GM12878 (cell line): ENCODE measurements around the gene PORCN. TPM values are rescaled to one million over a fixed set of nuclear protein-coding genes. Genes with fewer than 3 reads are reported as not detected.

Source experiments
- ATAC-seq: fragments of 200-7000 bp; cut with Tn5 transposase; 3 replicates; pipeline ENCODE4 v1.9.1; 2020; ENCODE audit warnings: mild to moderate bottlenecking, moderate library complexity
- BruUV-seq: library from RNA; stranded (reverse); fragments of 400-500 nt; replicated peaks from 2 replicates; lab custom pipeline; 2021; lab: Mats Ljungman, UMichigan
- CTCF ChIA-PET: fragments of 300-600 bp; sonication (Branson Sonifier 250); formaldehyde crosslinking; extraction: SDS; loops from one replicate; lab custom pipeline; 2021; ENCODE audit warnings: inconsistent platforms; lab: Yijun Ruan, JAX
- POLR2A ChIA-PET: fragments of 350-600 bp; formaldehyde crosslinking; extraction: SDS; loops from one replicate; lab custom pipeline; 2021; ENCODE audit warnings: inconsistent platforms; lab: Charles Lee
- RAD21 ChIA-PET: fragments of 300-600 bp; sonication (Branson Sonifier 250); formaldehyde crosslinking; loops from one replicate; lab custom pipeline; 2023; ENCODE audit warnings: antibody characterized with exemption; ENCODE audit not compliant: unreplicated experiment; lab: Charles Lee
- SMC1A ChIA-PET: fragments of 300-600 bp; sonication (Branson Sonifier 250); formaldehyde crosslinking; loops from one replicate; lab custom pipeline; 2023; ENCODE audit not compliant: unreplicated experiment, uncharacterized antibody; lab: Charles Lee
- DNase-seq: peaks from one replicate; pipeline ENCODE4 v3.0.0-alpha.2; 2011; ENCODE audit warnings: low read depth, low spot score
- FAIRE-seq: peaks from 3 replicates; lab custom pipeline; 2011; peaks lifted over from hg19 to GRCh38; lab: Jason Lieb, UNC
- H2AFZ ChIP-seq: 2 replicates; pipeline ENCODE4 v1.6.0; 2011; ENCODE audit warnings: low read depth, low read length, control low read depth; ENCODE audit not compliant: control insufficient read depth
- H3K27ac ChIP-seq: 2 replicates; pipeline ENCODE4 v1.5.1; 2011; ENCODE audit warnings: control low read depth; ENCODE audit not compliant: control insufficient read depth, insufficient read depth
- H3K27me3 ChIP-seq, 2 experiments: replicated peaks in 1 of 2; 2 replicates each; pipeline versions ENCODE4 v1.6.0 to v1.6.1; 2011; ENCODE audit warnings: low read length in 1 of 2; ENCODE audit not compliant: control insufficient read depth in 2 of 2, insufficient read depth in 2 of 2
- H3K36me3 ChIP-seq, 2 experiments: 2 replicates each; pipeline ENCODE4 v1.5.1; 2011; ENCODE audit warnings: low read length in 1 of 2; ENCODE audit not compliant: control insufficient read depth in 2 of 2, insufficient read depth in 2 of 2
- H3K4me1 ChIP-seq: 2 replicates; pipeline ENCODE4 v1.6.1; 2011; ENCODE audit warnings: mild to moderate bottlenecking, low read length, moderate library complexity, mixed read lengths; ENCODE audit not compliant: control insufficient read depth, insufficient read depth
- H3K4me2 ChIP-seq: 2 replicates; pipeline ENCODE4 v1.6.0; 2011; ENCODE audit warnings: control low read depth; ENCODE audit not compliant: control insufficient read depth, insufficient read depth
- H3K4me3 ChIP-seq: fragments of 200-600 bp; sonication (generic); 2 replicates; pipeline ENCODE4 v1.5.1; 2016
- H3K79me2 ChIP-seq: 2 replicates; pipeline ENCODE4 v1.6.0; 2011; ENCODE audit warnings: low read length; ENCODE audit not compliant: control insufficient read depth, insufficient read depth
- H3K9ac ChIP-seq: 2 replicates; pipeline ENCODE4 v1.8.0; 2011; ENCODE audit warnings: low read length, control low read depth, mixed read lengths; ENCODE audit not compliant: control insufficient read depth, insufficient read depth
- H3K9me3 ChIP-seq: replicated peaks from 3 replicates; pipeline ENCODE4 v1.5.1; 2011; ENCODE audit warnings: mild to moderate bottlenecking, low read length; ENCODE audit not compliant: control insufficient read depth, insufficient read depth
- H4K20me1 ChIP-seq: 2 replicates; pipeline ENCODE4 v1.6.0; 2011; ENCODE audit not compliant: control insufficient read depth, insufficient read depth
- CBX5 ChIP-seq: sonication (generic); IDR thresholded peaks from 2 replicates; pipeline ENCODE4 v1.6.1; 2016; ENCODE audit warnings: low read depth, moderate library complexity, mild to moderate bottlenecking, inconsistent platforms
- EP300 ChIP-seq, 2 experiments: fragments of 150-350 bp in 1 of 2; IDR thresholded peaks; 2 replicates each; pipeline ENCODE4 v1.6.1; 2011 to 2012; ENCODE audit warnings: low read depth in 2 of 2, low read length in 2 of 2, borderline replicate concordance in 1 of 2, improper control_type of control experiment in 1 of 2, inconsistent platforms in 1 of 2; ENCODE audit not compliant: control insufficient read depth in 1 of 2
- KDM1A ChIP-seq: fragments of 200-600 bp; sonication (generic); IDR thresholded peaks from 2 replicates; pipeline ENCODE4 v1.6.1; 2016; ENCODE audit warnings: borderline replicate concordance
- NFIC ChIP-seq: IDR thresholded peaks from 2 replicates; pipeline ENCODE4 v1.6.1; 2012; ENCODE audit warnings: low read depth, mild to moderate bottlenecking, inconsistent platforms, low read length, moderate library complexity
- RAD21 ChIP-seq: IDR thresholded peaks from 2 replicates; pipeline ENCODE4 v1.6.1; 2011; ENCODE audit warnings: mild to moderate bottlenecking, low read depth, low read length, moderate library complexity; ENCODE audit not compliant: insufficient read depth
- SKIL ChIP-seq: fragments of 450-650 bp; IDR thresholded peaks from 2 replicates; pipeline ENCODE4 v1.6.1; 2017; ENCODE audit warnings: mild to moderate bottlenecking, low read depth, inconsistent platforms; ENCODE audit not compliant: poor library complexity, severe bottlenecking
- SRF ChIP-seq, 2 experiments: IDR thresholded peaks; 2 replicates each; pipeline ENCODE4 v1.6.1; 2011; ENCODE audit warnings: low read depth in 2 of 2, low read length in 2 of 2, mild to moderate bottlenecking in 1 of 2, moderate library complexity in 1 of 2
- SUZ12 ChIP-seq: fragments of 200-600 bp; sonication (generic); IDR thresholded peaks from one replicate; pipeline ENCODE4 v1.6.1; 2018; ENCODE audit warnings: antibody characterized with exemption, mild to moderate bottlenecking; ENCODE audit not compliant: unreplicated experiment
- WGBS: methylation state at CpG from one replicate; pipeline ENCODE4 v1.1.6; 2016; ENCODE audit warnings: low lambda C conversion rate; ENCODE audit not compliant: insufficient replicate concordance, insufficient coverage; ENCODE audit errors: missing lambda C conversion rate; 5-methylcytosine and 5-hydroxymethylcytosine counted together
- in situ Hi-C: fragments of 300-500 bp; cut with MboI; formaldehyde crosslinking; loops from 9 replicates; pipeline ENCODE4 v1.14.3; 2018; ENCODE audit warnings: mixed read lengths
- intact Hi-C: fragments of 100-400 bp; cut with micrococcal nuclease; formaldehyde crosslinking; loops from one replicate; pipeline ENCODE4 v1.14.2; 2022; ENCODE audit not compliant: unreplicated experiment
- polyA plus RNA-seq, 11 experiments: library from polyadenylated mRNA; depleted of rRNA in 4 of 11; unstranded in 6 of 11; stranded (reverse) in 5 of 11; fragments of >200 nt; fragmentation: Nextera tagmentation in 4 of 11; fragmentation: Illumina TruSeq in 1 of 11; extraction: Ambion mirVana in 4 of 11; extraction: Trizol in 1 of 11; gene quantifications; 1 replicate in 1 of 11; 2 replicates in 10 of 11; pipeline versions ENCODE4 v1.2.1 to v1.2.3, GENCODE V29; 2011 to 2016; ENCODE audit warnings: inconsistent platforms in 2 of 11, missing spikeins in 2 of 11, low read depth in 1 of 11
- total RNA-seq, 4 experiments: library from RNA; depleted of rRNA in 3 of 4; stranded (reverse); fragments of >200 nt in 3 of 4; fragmentation: Illumina TruSeq in 1 of 4; extraction: Trizol in 1 of 4; gene quantifications; 2 replicates each; pipeline versions ENCODE4 v1.2.1 to v1.2.3, GENCODE V29; 2013 to 2021
- TF ChIP-seq, protein P1 (sequence below): IDR thresholded peaks from 2 replicates; pipeline ENCODE4 v1.6.1; 2012; ENCODE audit warnings: improper control_type of control experiment, low read depth, low read length; ENCODE audit not compliant: insufficient replicate concordance
- TF ChIP-seq, protein P2 (sequence below): IDR thresholded peaks from 2 replicates; pipeline ENCODE4 v1.6.1; 2012; ENCODE audit warnings: low read depth, low read length, improper control_type of control experiment

PORCN gene
- total and polyA plus RNA-seq, 10 of the 15 experiments (the other 5 are each of a cell fraction or from before 2014, with no cell fraction given): 0.27 to 21.0 (median 14.1) TPM

GRCh38 chrX:48514868-48515460, 6.2 kb downstream of the PORCN start:
- intact Hi-C loops: no loop called here
- FAIRE-seq (no peak), ATAC-seq (no peak), DNase-seq (no peak)
- Histone ChIP-seq H3K27me3 (no peaks in the 10 kb centered on the region), H3K4me3 (no peak overlapping the region), H2AFZ (no peak overlapping the region), H3K79me2 (no peaks in the 10 kb centered on the region), H3K27ac (no peak overlapping the region), H3K4me1 (no peaks in the 10 kb centered on the region), H3K9me3 (no peaks in the 10 kb centered on the region), H3K4me2 (no peak overlapping the region), H3K36me3 (no peaks in the 10 kb centered on the region), H3K9ac (no peak overlapping the region), H4K20me1 (no peaks in the 10 kb centered on the region)
- no TSS peak for BruUV-seq
- in situ Hi-C loops: no loop called here
- POLR2A ChIA-PET: interaction anchor here (0.6 kb wide), 1 partner anchor 161 kb away, joined by 4 read pairs; no protein-coding TSS in a partner anchor
- WGBS: 65% methylated on average over 9 of the region's 9 CpGs
- CTCF ChIA-PET: interaction anchor here (0.7 kb wide), 1 partner anchor 777 kb away, joined by 3 read pairs; no protein-coding TSS in a partner anchor
- SMC1A ChIA-PET: no interaction called here
- RAD21 ChIA-PET: no interaction called here
- TF ChIP-seq CBX5 (no peak), SKIL (no peak), NFIC (no peak), RAD21 (no peak), SUZ12 (no peak), EP300 (IDR thresholded peaks at IDR 0.05; ENCODE audit: borderline replicate concordance in 1 of 2, control insufficient read depth in 1 of 2, low read depth in 2 of 2, low read length in 2 of 2) (no peak), KDM1A (no peak), SRF (IDR thresholded peaks at IDR 0.05; ENCODE audit: low read depth in 2 of 2, low read length in 2 of 2) (no peak)
- TF ChIP-seq, protein P1, sequence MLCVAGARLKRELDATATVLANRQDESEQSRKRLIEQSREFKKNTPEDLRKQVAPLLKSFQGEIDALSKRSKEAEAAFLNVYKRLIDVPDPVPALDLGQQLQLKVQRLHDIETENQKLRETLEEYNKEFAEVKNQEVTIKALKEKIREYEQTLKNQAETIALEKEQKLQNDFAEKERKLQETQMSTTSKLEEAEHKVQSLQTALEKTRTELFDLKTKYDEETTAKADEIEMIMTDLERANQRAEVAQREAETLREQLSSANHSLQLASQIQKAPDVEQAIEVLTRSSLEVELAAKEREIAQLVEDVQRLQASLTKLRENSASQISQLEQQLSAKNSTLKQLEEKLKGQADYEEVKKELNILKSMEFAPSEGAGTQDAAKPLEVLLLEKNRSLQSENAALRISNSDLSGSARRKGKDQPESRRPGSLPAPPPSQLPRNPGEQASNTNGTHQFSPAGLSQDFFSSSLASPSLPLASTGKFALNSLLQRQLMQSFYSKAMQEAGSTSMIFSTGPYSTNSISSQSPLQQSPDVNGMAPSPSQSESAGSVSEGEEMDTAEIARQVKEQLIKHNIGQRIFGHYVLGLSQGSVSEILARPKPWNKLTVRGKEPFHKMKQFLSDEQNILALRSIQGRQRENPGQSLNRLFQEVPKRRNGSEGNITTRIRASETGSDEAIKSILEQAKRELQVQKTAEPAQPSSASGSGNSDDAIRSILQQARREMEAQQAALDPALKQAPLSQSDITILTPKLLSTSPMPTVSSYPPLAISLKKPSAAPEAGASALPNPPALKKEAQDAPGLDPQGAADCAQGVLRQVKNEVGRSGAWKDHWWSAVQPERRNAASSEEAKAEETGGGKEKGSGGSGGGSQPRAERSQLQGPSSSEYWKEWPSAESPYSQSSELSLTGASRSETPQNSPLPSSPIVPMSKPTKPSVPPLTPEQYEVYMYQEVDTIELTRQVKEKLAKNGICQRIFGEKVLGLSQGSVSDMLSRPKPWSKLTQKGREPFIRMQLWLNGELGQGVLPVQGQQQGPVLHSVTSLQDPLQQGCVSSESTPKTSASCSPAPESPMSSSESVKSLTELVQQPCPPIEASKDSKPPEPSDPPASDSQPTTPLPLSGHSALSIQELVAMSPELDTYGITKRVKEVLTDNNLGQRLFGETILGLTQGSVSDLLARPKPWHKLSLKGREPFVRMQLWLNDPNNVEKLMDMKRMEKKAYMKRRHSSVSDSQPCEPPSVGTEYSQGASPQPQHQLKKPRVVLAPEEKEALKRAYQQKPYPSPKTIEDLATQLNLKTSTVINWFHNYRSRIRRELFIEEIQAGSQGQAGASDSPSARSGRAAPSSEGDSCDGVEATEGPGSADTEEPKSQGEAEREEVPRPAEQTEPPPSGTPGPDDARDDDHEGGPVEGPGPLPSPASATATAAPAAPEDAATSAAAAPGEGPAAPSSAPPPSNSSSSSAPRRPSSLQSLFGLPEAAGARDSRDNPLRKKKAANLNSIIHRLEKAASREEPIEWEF: no peak
- TF ChIP-seq, protein P2, sequence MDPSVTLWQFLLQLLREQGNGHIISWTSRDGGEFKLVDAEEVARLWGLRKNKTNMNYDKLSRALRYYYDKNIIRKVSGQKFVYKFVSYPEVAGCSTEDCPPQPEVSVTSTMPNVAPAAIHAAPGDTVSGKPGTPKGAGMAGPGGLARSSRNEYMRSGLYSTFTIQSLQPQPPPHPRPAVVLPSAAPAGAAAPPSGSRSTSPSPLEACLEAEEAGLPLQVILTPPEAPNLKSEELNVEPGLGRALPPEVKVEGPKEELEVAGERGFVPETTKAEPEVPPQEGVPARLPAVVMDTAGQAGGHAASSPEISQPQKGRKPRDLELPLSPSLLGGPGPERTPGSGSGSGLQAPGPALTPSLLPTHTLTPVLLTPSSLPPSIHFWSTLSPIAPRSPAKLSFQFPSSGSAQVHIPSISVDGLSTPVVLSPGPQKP: no peak
